ENCODE results near the gene ADRA2A.

ADRA2A gene

GRCh38 chr10:111110771-111111170 lies 33.9 kb downstream of the ADRA2A start:
- DNase-seq (ENCODE audit: low read depth): no peak

- DNase-seq (ENCODE audit: low read depth): no peak
Measured at GRCh38 chr10:111112333-111112732, 35.5 kb downstream of the ADRA2A start.

GRCh38 chr10:111113238-111113960 lies 36.6 kb downstream of the ADRA2A start:
- DNase-seq (ENCODE audit: low read depth): no peak

GRCh38 chr10:111113961-111114757 lies 37.3 kb downstream of the ADRA2A start:
- peak; percentile 17 for DNase-seq (ENCODE audit: low read depth)

GRCh38 chr10:111114758-111115500 lies 38.1 kb downstream of the ADRA2A start:
- DNase-seq (ENCODE audit: low read depth): no peak

- DNase-seq (ENCODE audit: low read depth): no peak
Measured at GRCh38 chr10:111116211-111116610, 39.4 kb downstream of the ADRA2A start.

- DNase-seq (ENCODE audit: low read depth): no peak
Measured at GRCh38 chr10:111116762-111117445, 40.1 kb downstream of the ADRA2A start.

GRCh38 chr10:111117528-111118277 lies 40.9 kb downstream of the ADRA2A start:
- no peak for DNase-seq (ENCODE audit: low read depth)

GRCh38 chr10:111118758-111119157 lies 41.9 kb downstream of the ADRA2A start:
- no peak for DNase-seq (ENCODE audit: low read depth)

GRCh38 chr10:111119637-111120036 lies 42.8 kb downstream of the ADRA2A start:
- no peak for DNase-seq (ENCODE audit: low read depth)

- no peak for DNase-seq (ENCODE audit: low read depth)
Measured at GRCh38 chr10:111122127-111122526, 45.3 kb downstream of the ADRA2A start.

GRCh38 chr10:111123883-111124282 lies 47.1 kb downstream of the ADRA2A start:
- no peak for DNase-seq (ENCODE audit: low read depth)

GRCh38 chr10:111125102-111125501 lies 48.3 kb downstream of the ADRA2A start:
- DNase-seq (ENCODE audit: low read depth): no peak

GRCh38 chr10:111126077-111126476 lies 49.2 kb downstream of the ADRA2A start:
- DNase-seq (ENCODE audit: low read depth): no peak

- DNase-seq (ENCODE audit: low read depth): no peak
Measured at GRCh38 chr10:111127081-111127848, 50.4 kb downstream of the ADRA2A start.

- DNase-seq (ENCODE audit: low read depth): peak; percentile 9
Measured at GRCh38 chr10:111128331-111129180, 51.7 kb downstream of the ADRA2A start.

GRCh38 chr10:111129363-111129762 lies 52.5 kb downstream of the ADRA2A start:
- no peak for DNase-seq (ENCODE audit: low read depth)

GRCh38 chr10:111130471-111130870 lies 53.6 kb downstream of the ADRA2A start:
- no peak for DNase-seq (ENCODE audit: low read depth)
